A673 (cell line): Measurements from ENCODE around the gene RTCB.

Experiments used
- EZH2 ChIP-seq: fragments of 200-600 bp; sonication (generic); IDR thresholded peaks from 2 replicates; pipeline ENCODE4 v1.6.1; 2017; ENCODE audit warnings: borderline replicate concordance, low read depth, mild to moderate bottlenecking, mixed read lengths, antibody characterized with exemption, low read length; ENCODE audit not compliant: poor library complexity, severe bottlenecking
- TF ChIP-seq, protein P1 (sequence below): fragments of 300-800, 200-600 bp; sonication (generic); conservative IDR thresholded peaks from 2 replicates; pipeline ENCODE4 v1.5.1; 2017; ENCODE audit warnings: low read depth, mild to moderate bottlenecking, antibody characterized with exemption, low read length, moderate library complexity, mixed read lengths

DNA sequence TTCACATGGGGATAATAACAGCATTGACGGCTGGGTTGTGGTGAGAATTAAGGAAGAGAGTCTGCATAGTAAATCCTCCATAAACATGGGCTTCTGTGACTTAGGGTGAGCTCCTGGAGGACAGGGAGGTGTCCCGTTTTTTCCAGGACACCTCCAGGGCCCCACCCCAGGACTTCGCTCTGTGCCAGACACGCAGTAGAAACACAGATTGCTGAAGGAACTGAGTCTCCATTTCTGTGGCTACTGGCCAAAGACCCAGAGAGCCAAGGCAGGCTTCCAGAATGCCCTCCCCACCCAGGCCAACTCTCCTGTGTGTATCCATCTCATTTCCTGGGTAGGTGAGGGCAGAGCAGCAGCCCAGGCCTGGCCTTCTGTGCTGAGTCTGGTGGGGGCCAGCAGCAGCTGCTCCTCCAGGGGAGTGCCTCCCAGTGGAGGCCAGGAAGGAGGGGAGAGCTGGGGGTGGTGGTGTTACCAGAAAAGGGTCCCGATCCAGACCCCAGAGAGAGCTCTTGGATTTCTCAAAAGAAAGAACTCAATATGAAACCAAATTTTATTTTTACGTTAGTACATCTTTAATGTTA lies 63.9 kb downstream of the RTCB start:
- TF ChIP-seq, protein P1, sequence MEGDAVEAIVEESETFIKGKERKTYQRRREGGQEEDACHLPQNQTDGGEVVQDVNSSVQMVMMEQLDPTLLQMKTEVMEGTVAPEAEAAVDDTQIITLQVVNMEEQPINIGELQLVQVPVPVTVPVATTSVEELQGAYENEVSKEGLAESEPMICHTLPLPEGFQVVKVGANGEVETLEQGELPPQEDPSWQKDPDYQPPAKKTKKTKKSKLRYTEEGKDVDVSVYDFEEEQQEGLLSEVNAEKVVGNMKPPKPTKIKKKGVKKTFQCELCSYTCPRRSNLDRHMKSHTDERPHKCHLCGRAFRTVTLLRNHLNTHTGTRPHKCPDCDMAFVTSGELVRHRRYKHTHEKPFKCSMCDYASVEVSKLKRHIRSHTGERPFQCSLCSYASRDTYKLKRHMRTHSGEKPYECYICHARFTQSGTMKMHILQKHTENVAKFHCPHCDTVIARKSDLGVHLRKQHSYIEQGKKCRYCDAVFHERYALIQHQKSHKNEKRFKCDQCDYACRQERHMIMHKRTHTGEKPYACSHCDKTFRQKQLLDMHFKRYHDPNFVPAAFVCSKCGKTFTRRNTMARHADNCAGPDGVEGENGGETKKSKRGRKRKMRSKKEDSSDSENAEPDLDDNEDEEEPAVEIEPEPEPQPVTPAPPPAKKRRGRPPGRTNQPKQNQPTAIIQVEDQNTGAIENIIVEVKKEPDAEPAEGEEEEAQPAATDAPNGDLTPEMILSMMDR: no peak
- no peak for TF ChIP-seq EZH2
